Adrenal gland (tissue), 12 donors: Measurements from ENCODE around the gene PGAP1. TPM values are rescaled to one million over a fixed set of nuclear protein-coding genes. Genes with fewer than 3 reads are reported as not detected.

ENCODE experiments used
- DNase-seq, 7 donors: peaks; one replicate each; pipeline ENCODE4 v3.0.0-alpha.2; 2019 to 2020
- H3K27ac ChIP-seq, 5 donors: fragments of 200-600 bp; sonication (generic) in 4 of 5; 1 replicate in 3 of 5; 2 replicates in 2 of 5; pipeline versions ENCODE4 v1.5.1 to v1.8.0; 2016 to 2020; ENCODE audit warnings: mild to moderate bottlenecking in 1 of 5
- H3K27me3 ChIP-seq: fragments of 200-600 bp; 2 replicates; pipeline ENCODE4 v1.8.0; 2021
- H3K36me3 ChIP-seq, 2 donors: fragments of 200-600 bp; replicated peaks in 1 of 2; 1 replicate in 1 of 2; 2 replicates in 1 of 2; pipeline versions ENCODE4 v1.5.1 to v1.8.0; 2018 to 2022
- H3K4me1 ChIP-seq, 2 donors: fragments of 200-600 bp; replicated peaks in 1 of 2; 1 replicate in 1 of 2; 2 replicates in 1 of 2; pipeline versions ENCODE4 v1.5.1 to v1.8.0; 2018 to 2021
- H3K4me3 ChIP-seq, 4 donors: fragments of 200-600 bp; sonication (generic) in 3 of 4; one replicate each; pipeline ENCODE4 v1.5.1; 2016 to 2018
- H3K9me3 ChIP-seq, 3 donors: fragments of 200-600 bp; sonication (generic) in 1 of 3; replicated peaks in 1 of 3; 1 replicate in 2 of 3; 2 replicates in 1 of 3; pipeline versions ENCODE4 v1.5.1 to v1.8.0; 2016 to 2021
- CTCF ChIP-seq, 6 experiments: fragments of 450-650 bp in 4 of 6; fragments of 200-600 bp in 2 of 6; sonication (generic) in 1 of 6; IDR thresholded peaks; 1 replicate in 5 of 6; 2 replicates in 1 of 6; pipeline versions ENCODE4 v1.5.1 to v1.8.0; 2016 to 2021; ENCODE audit warnings: antibody characterized with exemption in 6 of 6, mild to moderate bottlenecking in 2 of 6, moderate library complexity in 1 of 6
- POLR2A ChIP-seq, 2 donors: fragments of 450-650 bp; IDR thresholded peaks; one replicate each; pipeline ENCODE4 v1.6.1; 2017; ENCODE audit warnings: antibody characterized with exemption in 2 of 2, mild to moderate bottlenecking in 2 of 2, moderate library complexity in 1 of 2
- WGBS, 4 donors: extraction: QIAGEN DNeasy Blood & Tissue Kit in 2 of 4; methylation state at CpG; one replicate each; pipeline versions ENCODE4 v1.1.5 to v1.1.7; 2013 to 2017; 5-methylcytosine and 5-hydroxymethylcytosine counted together
- intact Hi-C, 2 donors: fragments of 100-400 bp; cut with DNase I; formaldehyde crosslinking; loops; one replicate each; pipeline versions ENCODE4 v1.14.1 to v1.15.0; 2022 to 2023
- polyA plus RNA-seq, 3 donors: library from polyadenylated mRNA; stranded (reverse); fragments of 200-250 nt in 2 of 3; fragments of 350-450 nt in 1 of 3; fragmentation: Illumina TruSeq in 1 of 3; extraction: RNeasy Lipid Tissue Mini Kit (QIAGEN cat#74804) in 1 of 3; gene quantifications; one replicate each; pipeline ENCODE4 v1.2.3, GENCODE V29; 2013 to 2014
- total RNA-seq, 9 donors: library from RNA; depleted of rRNA in 4 of 9; stranded (reverse); fragments of >200 nt in 4 of 9; fragments of 120-200 nt in 1 of 9; fragmentation: NEBNext Ultra II Directional in 1 of 9; extraction: Animal tissue kit (Norgen Biotek cat#: 25700) in 1 of 9; gene quantifications; one replicate each; pipeline versions ENCODE4 v1.1.0 to v1.2.4, GENCODE V29; 2013 to 2023
- donor health status: healthy with polysubstance abuse.
- donor health status: Bipolar disorder and iron deficiency.
- donor health status: DM: yes; HTN: yes; CAD: no.
- donor health status: DM: no; HTN: no; CAD: no.
- donor health status: DM: no; HTN: no; CAD: no.
- donor health status: DM: yes; HTN: yes; CAD: no.

Gene PGAP1
- total and polyA plus RNA-seq, 12 donors: 1.8 to 11.6 (median 6.5) TPM

- no peak for DNase-seq
- intact Hi-C loops: no loop called here
- TF ChIP-seq POLR2A (IDR thresholded peaks at IDR 0.05): no peak
- TF ChIP-seq CTCF (IDR thresholded peaks at IDR 0.05): no peak
- no peak overlapping the region for H3K27ac ChIP-seq
- peaks cover 0 to 6% of the 10 kb centered on the region in 2 donors for H3K36me3 ChIP-seq
- H3K4me3 ChIP-seq: no peak overlapping the region
- H3K4me1 ChIP-seq: no peaks in the 10 kb centered on the region
- H3K9me3 ChIP-seq: no peaks in the 10 kb centered on the region
- no peaks in the 10 kb centered on the region for H3K27me3 ChIP-seq
These were observed 80.2 kb downstream of the PGAP1 start for GRCh38 chr2:196846295-196846694.

GRCh38 chr2:196845371-196845770 is 81.1 kb downstream of the PGAP1 start:
- intact Hi-C loops: no loop called here
- 78 to 84% (median 81%) methylated on average over 3 of the region's 3 CpGs for WGBS, 4 donors
- no peak for TF ChIP-seq CTCF (IDR thresholded peaks at IDR 0.05)
- no peak for TF ChIP-seq POLR2A (IDR thresholded peaks at IDR 0.05)
- Histone ChIP-seq H3K27me3 (no peaks in the 10 kb centered on the region), H3K27ac (no peak overlapping the region), H3K36me3 (peaks cover 0 to 6% of the 10 kb centered on the region in 2 donors), H3K9me3 (no peaks in the 10 kb centered on the region), H3K4me1 (no peaks in the 10 kb centered on the region), H3K4me3 (no peak overlapping the region)
- DNase-seq: no peak

GRCh38 chr2:196840171-196840570 is 86.3 kb downstream of the PGAP1 start:
- WGBS, 4 donors: 94 to 98% (median 96%) methylated on average over 2 of the region's 2 CpGs
- TF ChIP-seq CTCF (IDR thresholded peaks at IDR 0.05) (no peak), POLR2A (IDR thresholded peaks at IDR 0.05) (no peak)
- Histone ChIP-seq H3K27ac (no peak overlapping the region), H3K36me3 (peaks cover 0 to 13% of the 10 kb centered on the region in 2 donors), H3K4me3 (no peak overlapping the region), H3K27me3 (no peaks in the 10 kb centered on the region), H3K4me1 (no peaks in the 10 kb centered on the region), H3K9me3 (no peaks in the 10 kb centered on the region)
- DNase-seq: no peak
- intact Hi-C loops: no loop called here

GRCh38 chr2:196839574-196839973 is 86.9 kb downstream of the PGAP1 start:
- TF ChIP-seq CTCF (IDR thresholded peaks at IDR 0.05) (no peak), POLR2A (IDR thresholded peaks at IDR 0.05) (no peak)
- no peak for DNase-seq
- no peaks in the 10 kb centered on the region for H3K9me3 ChIP-seq
- H3K27me3 ChIP-seq: no peaks in the 10 kb centered on the region
- no peak overlapping the region for H3K27ac ChIP-seq
- peaks cover 0 to 13% of the 10 kb centered on the region in 2 donors for H3K36me3 ChIP-seq
- intact Hi-C loops: no loop called here
- WGBS, 4 donors: 89 to 98% (median 91%) methylated on average over 2 of the region's 2 CpGs
- no peaks in the 10 kb centered on the region for H3K4me1 ChIP-seq
- no peak overlapping the region for H3K4me3 ChIP-seq
